ENCODE results near the gene RC3H1.

DNA sequence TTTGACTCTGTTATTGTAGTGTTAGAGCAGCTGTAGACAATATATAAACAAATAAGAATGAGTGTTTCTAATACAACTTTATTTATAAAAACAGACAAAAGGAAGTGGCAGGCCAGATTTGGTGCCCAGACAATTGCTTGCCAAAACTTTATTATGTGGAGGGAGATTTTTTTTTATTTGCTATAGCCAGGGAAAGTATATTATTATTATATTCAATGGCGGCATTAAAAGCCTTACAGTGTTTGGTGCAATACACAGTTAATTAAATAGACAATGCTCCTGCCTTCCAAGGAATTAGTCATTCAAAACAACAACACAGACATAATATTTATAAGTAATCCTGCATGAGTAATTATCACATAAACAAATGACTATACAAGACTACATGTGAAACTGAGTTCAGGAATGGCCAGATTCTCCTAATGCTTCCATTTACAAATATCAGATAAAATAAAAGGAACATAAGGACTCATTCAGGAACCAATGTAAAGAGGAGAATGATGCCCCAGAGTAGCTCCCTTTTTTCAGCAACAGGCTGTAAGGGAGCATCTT, 10.6 kb upstream of the RC3H1 start:
- TF ChIP-seq CTCF (IDR thresholded peaks at IDR 0.05) (no peak), EZH2 (IDR thresholded peaks at IDR 0.05) (no peak)

Data from neural progenitor cell (in vitro differentiated cells).